Measurements from ENCODE around the gene CIAO3.

Gene CIAO3

GRCh38 chr16:689175-689897 lies 51.5 kb downstream of the CIAO3 start:
- Histone ChIP-seq H2AK5ac (ENCODE audit: low read length) (peak overlapping the region; percentile 25), H3K27me3 (ENCODE audit: insufficient read depth, low read length) (peaks cover 13% of the 10 kb centered on the region), H4K8ac (ENCODE audit: low read depth, low read length) (peak overlapping the region; percentile 92), H3K4me2 (ENCODE audit: low read length) (peak overlapping the region; percentile 82), H3K4me1 (ENCODE audit: control insufficient read depth in 1 of 2, insufficient read depth in 2 of 2, low read length in 2 of 2) (peaks cover 11 to 17% of the 10 kb centered on the region in 2 experiments), H3K18ac (ENCODE audit: low read length) (peak overlapping the region; percentile 4), H3K4me3 (ENCODE audit: low read depth, low read length) (peak overlapping the region; percentile 80), H3K4ac (ENCODE audit: low read depth, low read length) (no peak overlapping the region), H3K14ac (ENCODE audit: low read length) (peak overlapping the region; percentile 43), H3K9ac (ENCODE audit: low read length) (peak overlapping the region; percentile 83), H4K91ac (ENCODE audit: low read depth, low read length) (peak overlapping the region; percentile 62), H3K9me3 (ENCODE audit: insufficient read depth, low read depth, low read length) (peaks cover 7% of the 10 kb centered on the region), H2AFZ (ENCODE audit: insufficient read depth, low read length, poor library complexity) (peak overlapping the region; percentile 24), H2BK12ac (ENCODE audit: low read length) (no peak overlapping the region), H3K79me2 (ENCODE audit: control insufficient read depth, insufficient read depth, low read length, poor library complexity) (peaks cover 4% of the 10 kb centered on the region), H2BK5ac (ENCODE audit: low read depth, low read length, poor library complexity) (no peak overlapping the region), H3K23ac (ENCODE audit: low read length) (no peak overlapping the region), H2BK120ac (ENCODE audit: insufficient read depth, low read length, poor library complexity) (no peak overlapping the region), H4K12ac (ENCODE audit: low read depth, low read length) (peak overlapping the region; percentile 82), H3K36me3 (ENCODE audit: control insufficient read depth in 1 of 2, insufficient read depth in 2 of 2, low read length in 2 of 2) (peaks cover 29% of the 10 kb centered on the region in 2 experiments), H3K27ac (ENCODE audit: low read depth, low read length) (no peak overlapping the region), H3K79me1 (ENCODE audit: low read length) (peaks cover 8% of the 10 kb centered on the region)
- no peak for DNase-seq
- no CpG with 5 or more reads among the region's 26 CpGs for WGBS (ENCODE audit: extremely low coverage, insufficient coverage, insufficient read length)

GRCh38 chr16:687499-687898 lies 53.3 kb downstream of the CIAO3 start:
- Histone ChIP-seq H3K27me3 (ENCODE audit: insufficient read depth, low read length) (no peaks in the 10 kb centered on the region), H2AK5ac (ENCODE audit: low read length) (no peak overlapping the region), H4K91ac (ENCODE audit: low read depth, low read length) (no peak overlapping the region), H3K4me2 (ENCODE audit: low read length) (no peak overlapping the region), H2BK5ac (ENCODE audit: low read depth, low read length, poor library complexity) (no peak overlapping the region), H3K14ac (ENCODE audit: low read length) (no peak overlapping the region), H3K79me1 (ENCODE audit: low read length) (peaks cover 11% of the 10 kb centered on the region), H4K8ac (ENCODE audit: low read depth, low read length) (no peak overlapping the region), H3K27ac (ENCODE audit: low read depth, low read length) (no peak overlapping the region), H3K9ac (ENCODE audit: low read length) (no peak overlapping the region), H2BK120ac (ENCODE audit: insufficient read depth, low read length, poor library complexity) (no peak overlapping the region), H3K9me3 (ENCODE audit: insufficient read depth, low read depth, low read length) (peaks cover 6% of the 10 kb centered on the region), H3K4ac (ENCODE audit: low read depth, low read length) (no peak overlapping the region), H3K23ac (ENCODE audit: low read length) (no peak overlapping the region), H2BK12ac (ENCODE audit: low read length) (no peak overlapping the region), H3K36me3 (ENCODE audit: control insufficient read depth in 1 of 2, insufficient read depth in 2 of 2, low read length in 2 of 2) (peaks cover 39% of the 10 kb centered on the region in 2 experiments), H2AFZ (ENCODE audit: insufficient read depth, low read length, poor library complexity) (no peak overlapping the region), H3K79me2 (ENCODE audit: control insufficient read depth, insufficient read depth, low read length, poor library complexity) (peaks cover 8% of the 10 kb centered on the region), H3K4me3 (ENCODE audit: low read depth, low read length) (peak overlapping the region; percentile 18), H3K4me1 (ENCODE audit: control insufficient read depth in 1 of 2, insufficient read depth in 2 of 2, low read length in 2 of 2) (peaks cover 17 to 26% of the 10 kb centered on the region in 2 experiments), H3K18ac (ENCODE audit: low read length) (no peak overlapping the region), H4K12ac (ENCODE audit: low read depth, low read length) (no peak overlapping the region)
- WGBS (ENCODE audit: extremely low coverage, insufficient coverage, insufficient read length), result no CpG with 5 or more reads among the region's 19 CpGs
- no peak for DNase-seq

GRCh38 chr16:686459-687260 lies 54.1 kb downstream of the CIAO3 start:
- no peak overlapping the region for H4K8ac ChIP-seq (ENCODE audit: low read depth, low read length)
- peaks cover 9% of the 10 kb centered on the region for H3K79me2 ChIP-seq (ENCODE audit: control insufficient read depth, insufficient read depth, low read length, poor library complexity)
- no peak overlapping the region for H3K9ac ChIP-seq (ENCODE audit: low read length)
- no peaks in the 10 kb centered on the region for H3K27me3 ChIP-seq (ENCODE audit: insufficient read depth, low read length)
- H3K23ac ChIP-seq (ENCODE audit: low read length), result no peak overlapping the region
- H3K79me1 ChIP-seq (ENCODE audit: low read length), result peaks cover 11% of the 10 kb centered on the region
- no peak overlapping the region for H2BK120ac ChIP-seq (ENCODE audit: insufficient read depth, low read length, poor library complexity)
- H2BK12ac ChIP-seq (ENCODE audit: low read length), result no peak overlapping the region
- no peak overlapping the region for H4K91ac ChIP-seq (ENCODE audit: low read depth, low read length)
- no peak overlapping the region for H2BK5ac ChIP-seq (ENCODE audit: low read depth, low read length, poor library complexity)
- H3K14ac ChIP-seq (ENCODE audit: low read length), result no peak overlapping the region
- no peak overlapping the region for H2AFZ ChIP-seq (ENCODE audit: insufficient read depth, low read length, poor library complexity)
- peaks cover 22 to 29% of the 10 kb centered on the region in 2 experiments for H3K4me1 ChIP-seq (ENCODE audit: control insufficient read depth in 1 of 2, insufficient read depth in 2 of 2, low read length in 2 of 2)
- H3K27ac ChIP-seq (ENCODE audit: low read depth, low read length), result no peak overlapping the region
- H3K4me3 ChIP-seq (ENCODE audit: low read depth, low read length), result no peak overlapping the region
- no peak overlapping the region for H3K4me2 ChIP-seq (ENCODE audit: low read length)
- H2AK5ac ChIP-seq (ENCODE audit: low read length), result no peak overlapping the region
- no peak overlapping the region for H3K4ac ChIP-seq (ENCODE audit: low read depth, low read length)
- H3K18ac ChIP-seq (ENCODE audit: low read length), result no peak overlapping the region
- H3K9me3 ChIP-seq (ENCODE audit: insufficient read depth, low read depth, low read length), result peaks cover 6% of the 10 kb centered on the region
- H3K36me3 ChIP-seq (ENCODE audit: control insufficient read depth in 1 of 2, insufficient read depth in 2 of 2, low read length in 2 of 2), result peaks cover 48% of the 10 kb centered on the region in 2 experiments
- WGBS (ENCODE audit: extremely low coverage, insufficient coverage, insufficient read length), result no CpG with 5 or more reads among the region's 51 CpGs
- no peak for DNase-seq
- H4K12ac ChIP-seq (ENCODE audit: low read depth, low read length), result no peak overlapping the region

- H3K4ac ChIP-seq (ENCODE audit: low read depth, low read length), result no peak overlapping the region
- no peak overlapping the region for H2BK12ac ChIP-seq (ENCODE audit: low read length)
- H3K79me2 ChIP-seq (ENCODE audit: control insufficient read depth, insufficient read depth, low read length, poor library complexity), result peaks cover 14% of the 10 kb centered on the region
- H2BK5ac ChIP-seq (ENCODE audit: low read depth, low read length, poor library complexity), result no peak overlapping the region
- H3K4me1 ChIP-seq (ENCODE audit: control insufficient read depth in 1 of 2, insufficient read depth in 2 of 2, low read length in 2 of 2), result peaks cover 26 to 34% of the 10 kb centered on the region in 2 experiments
- no peak overlapping the region for H2AK5ac ChIP-seq (ENCODE audit: low read length)
- H3K18ac ChIP-seq (ENCODE audit: low read length), result no peak overlapping the region
- H3K36me3 ChIP-seq (ENCODE audit: control insufficient read depth in 1 of 2, insufficient read depth in 2 of 2, low read length in 2 of 2), result peaks cover 54% of the 10 kb centered on the region in 2 experiments
- no peak overlapping the region for H3K27ac ChIP-seq (ENCODE audit: low read depth, low read length)
- no peak overlapping the region for H3K4me3 ChIP-seq (ENCODE audit: low read depth, low read length)
- peaks cover 11% of the 10 kb centered on the region for H3K79me1 ChIP-seq (ENCODE audit: low read length)
- H3K9me3 ChIP-seq (ENCODE audit: insufficient read depth, low read depth, low read length), result peaks cover 6% of the 10 kb centered on the region
- H2AFZ ChIP-seq (ENCODE audit: insufficient read depth, low read length, poor library complexity), result no peak overlapping the region
- no peak overlapping the region for H3K14ac ChIP-seq (ENCODE audit: low read length)
- H4K91ac ChIP-seq (ENCODE audit: low read depth, low read length), result no peak overlapping the region
- DNase-seq, result no peak
- H4K8ac ChIP-seq (ENCODE audit: low read depth, low read length), result no peak overlapping the region
- H2BK120ac ChIP-seq (ENCODE audit: insufficient read depth, low read length, poor library complexity), result no peak overlapping the region
- no peak overlapping the region for H4K12ac ChIP-seq (ENCODE audit: low read depth, low read length)
- H3K4me2 ChIP-seq (ENCODE audit: low read length), result no peak overlapping the region
- no peak overlapping the region for H3K23ac ChIP-seq (ENCODE audit: low read length)
- WGBS (ENCODE audit: extremely low coverage, insufficient coverage, insufficient read length), result no CpG with 5 or more reads among the region's 10 CpGs
- H3K27me3 ChIP-seq (ENCODE audit: insufficient read depth, low read length), result no peaks in the 10 kb centered on the region
- H3K9ac ChIP-seq (ENCODE audit: low read length), result no peak overlapping the region
Measured at GRCh38 chr16:685967-686366, 54.8 kb downstream of the CIAO3 start.

All from trophoblast cell (in vitro differentiated cells and primary cell).